Measurements from ENCODE around the gene ROR2.
"Not testable (repeated sequence)": the region's sequence is repeated elsewhere in the genome, so short reads cannot be mapped to it uniquely, and the experiment has no call there.

ROR2 gene

GRCh38 chr9:91815896-91816295 is 134.1 kb downstream of the ROR2 start:
- no peak for DNase-seq
- intact Hi-C loops (cut with DNase I) = no loop called here

- peak in 1 of 42 donors; percentile 22 for DNase-seq
- intact Hi-C loops (cut with DNase I) = no loop called here
Observed at GRCh38 chr9:91814753-91815152, 135.3 kb downstream of the ROR2 start.

GRCh38 chr9:91814201-91814600 is 135.8 kb downstream of the ROR2 start:
- DNase-seq = no peak
- intact Hi-C loops (cut with DNase I) = no loop called here

GRCh38 chr9:91813176-91813795 is 136.7 kb downstream of the ROR2 start:
- intact Hi-C loops (cut with DNase I) = no loop called here

GRCh38 chr9:91812191-91812590 is 137.8 kb downstream of the ROR2 start:
- intact Hi-C loops (cut with DNase I) = no loop called here
- peak in 3 of 42 donors; percentile 4 to 18 (median 17) for DNase-seq

More at GRCh38 chr9:91813176-91813795, 136.7 kb downstream of the ROR2 start:
- DNase-seq = no peak

- intact Hi-C loops (cut with DNase I) = no loop called here
- DNase-seq = peak in 2 of 42 donors; percentile 12 to 23
Observed at GRCh38 chr9:91811024-91811909, 138.8 kb downstream of the ROR2 start.

GRCh38 chr9:91810286-91810905 is 139.6 kb downstream of the ROR2 start:
- DNase-seq = peak in 1 of 42 donors; percentile 39
- intact Hi-C loops (cut with DNase I) = no loop called here

GRCh38 chr9:91809581-91810285 is 140.3 kb downstream of the ROR2 start:
- DNase-seq = peak in 2 of 42 donors; percentile 0 to 15
- intact Hi-C loops (cut with DNase I) = no loop called here

GRCh38 chr9:91807643-91808246 is 142.3 kb downstream of the ROR2 start:
- DNase-seq = peak in 1 of 42 donors; percentile 13
- intact Hi-C loops (cut with DNase I) = no loop called here

GRCh38 chr9:91805031-91805430 is 145.0 kb downstream of the ROR2 start:
- intact Hi-C loops (cut with DNase I) = no loop called here
- DNase-seq = peak in 2 of 42 donors; percentile 8 to 23

GRCh38 chr9:91803970-91804752 is 145.9 kb downstream of the ROR2 start:
- intact Hi-C loops (cut with DNase I) = no loop called here
- DNase-seq = peak in 1 of 42 donors; percentile 44

- intact Hi-C loops (cut with DNase I) = no loop called here
- DNase-seq = no peak
Observed at GRCh38 chr9:91803151-91803940, 146.7 kb downstream of the ROR2 start.

- DNase-seq = no peak
- intact Hi-C loops (cut with DNase I) = no loop called here
Observed at GRCh38 chr9:91802391-91802790, 147.6 kb downstream of the ROR2 start.

- intact Hi-C loops (cut with DNase I) = no loop called here
- peak in 1 of 42 donors; percentile 9 for DNase-seq
Observed at GRCh38 chr9:91800473-91801030, 149.5 kb downstream of the ROR2 start.

GRCh38 chr9:91799113-91799744 is 150.8 kb downstream of the ROR2 start:
- intact Hi-C loops (cut with DNase I) = no loop called here
- DNase-seq = peak in 1 of 42 donors; percentile 31

- intact Hi-C loops (cut with DNase I) = not testable (repeated sequence)
- DNase-seq = peak in 3 of 42 donors; percentile 15 to 39 (median 17)
Observed at GRCh38 chr9:91798273-91799112, 151.5 kb downstream of the ROR2 start.

All from head of caudate nucleus (tissue), 42 donors.